Right atrium auricular region (tissue), 2 donors: Measurements from ENCODE around the gene KIF16B. TPM values are rescaled to one million over a fixed set of nuclear protein-coding genes. Genes with fewer than 3 reads are reported as not detected.

Source experiments
- DNase-seq: peaks from one replicate; pipeline ENCODE4 v3.0.0-alpha.2; 2019; ENCODE audit warnings: low spot score
- H3K27ac ChIP-seq, 2 donors: fragments of 200-600 bp; sonication (generic); 1 replicate in 1 of 2; 2 replicates in 1 of 2; pipeline ENCODE4 v1.5.1; 2016 to 2019
- H3K27me3 ChIP-seq, 2 donors: fragments of 200-600 bp; sonication (generic); one replicate each; pipeline versions ENCODE4 v1.5.1 to v1.6.0; 2017 to 2019
- H3K36me3 ChIP-seq: fragments of 200-600 bp; sonication (generic); one replicate; pipeline ENCODE4 v1.5.1; 2016
- H3K4me1 ChIP-seq, 2 donors: fragments of 200-600 bp; sonication (generic); one replicate each; pipeline versions ENCODE4 v1.5.1 to v1.6.0; 2017 to 2019
- H3K4me3 ChIP-seq, 2 donors: fragments of 200-600 bp; sonication (generic); 1 replicate in 1 of 2; 2 replicates in 1 of 2; pipeline ENCODE4 v1.5.1; 2017 to 2019; ENCODE audit warnings: mild to moderate bottlenecking in 1 of 2, moderate library complexity in 1 of 2
- H3K9me3 ChIP-seq, 2 donors: fragments of 200-600 bp; sonication (generic); one replicate each; pipeline ENCODE4 v1.5.1; 2019
- total RNA-seq, 2 donors: library from RNA; depleted of rRNA; stranded (reverse); fragments of >200 nt; gene quantifications; one replicate each; pipeline ENCODE4 v1.1.0, GENCODE V29; 2016
- TF ChIP-seq, protein P1 (sequence below), 2 donors: fragments of 200-600 bp; sonication (generic); IDR thresholded peaks; one replicate each; pipeline ENCODE4 v1.5.1; 2019; ENCODE audit warnings: antibody characterized with exemption in 2 of 2

The KIF16B gene
- total RNA-seq, 2 donors from 2014 or later, result 11.2 to 23.0 TPM

DNA sequence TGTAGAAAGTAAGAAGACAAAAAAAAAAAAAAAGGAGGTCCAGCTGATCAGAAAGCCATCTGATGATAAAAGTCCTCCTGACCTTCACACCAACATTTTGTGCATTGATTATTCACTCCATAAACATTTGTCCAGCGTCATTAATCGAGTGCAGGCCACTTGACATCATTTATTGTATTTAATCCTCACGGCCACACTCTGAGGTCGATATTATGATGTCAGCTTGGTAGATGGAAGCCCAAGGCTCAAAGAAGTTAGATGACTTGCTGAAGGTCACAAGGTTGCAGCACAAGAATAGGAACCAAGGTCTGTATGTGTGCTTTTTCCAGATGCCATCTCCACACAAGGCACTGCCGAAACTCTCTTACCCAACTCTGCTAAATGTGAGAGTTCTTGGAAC, 328.4 kb downstream of the KIF16B start:
- TF ChIP-seq, protein P1, sequence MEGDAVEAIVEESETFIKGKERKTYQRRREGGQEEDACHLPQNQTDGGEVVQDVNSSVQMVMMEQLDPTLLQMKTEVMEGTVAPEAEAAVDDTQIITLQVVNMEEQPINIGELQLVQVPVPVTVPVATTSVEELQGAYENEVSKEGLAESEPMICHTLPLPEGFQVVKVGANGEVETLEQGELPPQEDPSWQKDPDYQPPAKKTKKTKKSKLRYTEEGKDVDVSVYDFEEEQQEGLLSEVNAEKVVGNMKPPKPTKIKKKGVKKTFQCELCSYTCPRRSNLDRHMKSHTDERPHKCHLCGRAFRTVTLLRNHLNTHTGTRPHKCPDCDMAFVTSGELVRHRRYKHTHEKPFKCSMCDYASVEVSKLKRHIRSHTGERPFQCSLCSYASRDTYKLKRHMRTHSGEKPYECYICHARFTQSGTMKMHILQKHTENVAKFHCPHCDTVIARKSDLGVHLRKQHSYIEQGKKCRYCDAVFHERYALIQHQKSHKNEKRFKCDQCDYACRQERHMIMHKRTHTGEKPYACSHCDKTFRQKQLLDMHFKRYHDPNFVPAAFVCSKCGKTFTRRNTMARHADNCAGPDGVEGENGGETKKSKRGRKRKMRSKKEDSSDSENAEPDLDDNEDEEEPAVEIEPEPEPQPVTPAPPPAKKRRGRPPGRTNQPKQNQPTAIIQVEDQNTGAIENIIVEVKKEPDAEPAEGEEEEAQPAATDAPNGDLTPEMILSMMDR (IDR thresholded peaks at IDR 0.05), result no peak

DNA sequence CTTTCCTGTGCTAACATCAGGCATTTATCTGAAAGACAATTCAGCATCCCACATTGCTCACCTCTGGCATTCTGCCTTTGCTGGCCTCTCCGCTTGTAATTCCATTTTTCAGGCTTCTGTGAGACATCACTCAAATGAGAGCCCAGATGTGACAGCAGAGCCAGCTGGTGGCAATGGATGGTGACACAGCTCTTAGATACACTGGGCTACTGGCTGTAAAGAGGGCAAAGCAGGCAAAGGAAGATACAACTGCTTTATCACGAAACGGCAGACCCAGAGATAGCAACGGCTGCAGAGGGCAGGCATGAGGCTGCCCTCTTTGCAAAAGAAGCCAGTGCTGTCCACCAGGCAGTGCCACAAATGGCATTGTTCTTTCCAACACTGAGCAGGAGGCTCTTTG, 329.8 kb downstream of the KIF16B start:
- peaks cover 0 to 5% of the 10 kb centered on the region in 2 donors for H3K4me1 ChIP-seq
- TF ChIP-seq, protein P1 (IDR thresholded peaks at IDR 0.05), result peak in 1 of 2 donors; percentile 24
- H3K9me3 ChIP-seq, result peaks cover 0 to 18% of the 10 kb centered on the region in 2 donors
- H3K4me3 ChIP-seq, result no peak overlapping the region
- DNase-seq, result no peak
- H3K27me3 ChIP-seq, result no peaks in the 10 kb centered on the region
- no peak overlapping the region for H3K27ac ChIP-seq
- no peaks in the 10 kb centered on the region for H3K36me3 ChIP-seq

More for the DNA sequence above, 328.4 kb downstream of the KIF16B start:
- Histone ChIP-seq H3K27me3 (no peaks in the 10 kb centered on the region), H3K27ac (no peak overlapping the region), H3K4me3 (no peak overlapping the region), H3K9me3 (peaks cover 0 to 6% of the 10 kb centered on the region in 2 donors), H3K36me3 (no peaks in the 10 kb centered on the region), H3K4me1 (peaks cover 0 to 5% of the 10 kb centered on the region in 2 donors)
- no peak for DNase-seq

DNA sequence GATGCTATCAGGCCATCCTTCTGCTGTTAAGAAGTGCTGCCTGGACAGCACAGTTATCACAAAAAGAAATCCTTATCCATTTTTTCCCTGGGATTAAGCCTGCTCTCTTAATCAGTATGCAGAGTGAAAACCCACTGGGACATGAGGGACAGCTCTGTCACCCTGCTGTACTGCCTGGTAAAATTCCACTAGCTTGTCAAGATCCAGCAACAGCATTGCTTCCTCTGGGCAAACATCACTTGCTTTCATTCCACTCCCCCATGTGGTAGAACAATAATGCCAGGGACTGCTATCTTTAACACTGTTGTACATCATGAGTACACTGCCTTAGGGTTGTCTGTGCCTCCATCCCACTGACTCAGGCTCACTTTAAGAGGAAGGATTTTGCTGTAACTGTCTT, 331.3 kb downstream of the KIF16B start:
- Histone ChIP-seq H3K27me3 (no peaks in the 10 kb centered on the region), H3K4me3 (no peak overlapping the region), H3K36me3 (no peaks in the 10 kb centered on the region), H3K9me3 (peaks cover 0 to 26% of the 10 kb centered on the region in 2 donors), H3K27ac (no peak overlapping the region), H3K4me1 (peaks cover 0 to 5% of the 10 kb centered on the region in 2 donors)
- TF ChIP-seq, protein P1 (IDR thresholded peaks at IDR 0.05), result peak in 1 of 2 donors; percentile 36
- no peak for DNase-seq

DNA sequence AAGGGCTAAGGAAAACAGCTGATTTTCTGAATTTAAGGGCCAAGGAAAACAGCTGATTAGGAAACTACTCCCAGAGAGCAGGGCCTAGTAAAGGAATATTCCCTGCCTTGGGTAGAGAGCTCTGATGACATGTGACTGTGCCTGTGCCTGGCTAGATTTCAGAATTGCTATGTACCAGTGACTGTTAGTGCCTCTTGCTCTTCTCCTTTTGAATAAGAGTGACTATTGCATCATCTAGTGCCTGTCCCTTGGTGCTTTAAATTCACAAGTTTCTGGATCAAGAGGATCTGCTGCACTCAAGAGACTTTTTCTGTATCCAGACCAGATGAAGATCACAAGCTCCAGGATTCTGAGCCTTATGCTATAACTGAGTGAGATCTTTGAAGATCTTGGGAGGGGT, 332.9 kb downstream of the KIF16B start:
- H3K9me3 ChIP-seq, result peaks cover 0 to 26% of the 10 kb centered on the region in 2 donors
- TF ChIP-seq, protein P1 (IDR thresholded peaks at IDR 0.05), result no peak
- DNase-seq, result no peak
- no peak overlapping the region for H3K27ac ChIP-seq
- H3K4me3 ChIP-seq, result no peak overlapping the region
- no peaks in the 10 kb centered on the region for H3K27me3 ChIP-seq
- peaks cover 0 to 5% of the 10 kb centered on the region in 2 donors for H3K4me1 ChIP-seq
- no peaks in the 10 kb centered on the region for H3K36me3 ChIP-seq

- no peak for DNase-seq
- Histone ChIP-seq H3K4me1 (no peaks in the 10 kb centered on the region), H3K27ac (no peak overlapping the region), H3K36me3 (no peaks in the 10 kb centered on the region), H3K9me3 (peaks cover 0 to 26% of the 10 kb centered on the region in 2 donors), H3K27me3 (no peaks in the 10 kb centered on the region), H3K4me3 (no peak overlapping the region)
- TF ChIP-seq, protein P1 (IDR thresholded peaks at IDR 0.05), result no peak
These were observed 336.5 kb downstream of the KIF16B start for GRCh38 chr20:16236589-16237241.

DNA sequence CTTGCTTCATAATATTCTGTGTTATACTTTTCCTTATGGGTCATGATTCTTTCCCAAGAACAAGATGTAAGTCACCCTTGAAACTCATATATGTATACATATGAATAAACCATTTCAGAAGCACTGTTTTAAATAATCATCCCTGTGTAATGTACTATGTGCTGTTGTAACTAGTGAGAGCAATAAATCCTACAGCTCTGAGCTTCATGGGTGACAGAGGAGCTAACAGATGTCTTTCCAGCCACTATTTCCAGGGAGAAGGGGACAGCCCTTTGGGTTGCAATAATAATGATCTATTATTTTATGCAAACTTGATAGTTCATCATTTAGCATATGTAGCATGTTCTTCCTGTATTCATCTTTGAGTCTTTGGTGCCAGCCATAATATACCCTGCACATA, 342.8 kb downstream of the KIF16B start:
- Histone ChIP-seq H3K27ac (no peak overlapping the region), H3K27me3 (no peaks in the 10 kb centered on the region), H3K9me3 (no peaks in the 10 kb centered on the region), H3K36me3 (no peaks in the 10 kb centered on the region), H3K4me1 (no peaks in the 10 kb centered on the region), H3K4me3 (no peak overlapping the region)
- DNase-seq, result no peak
- TF ChIP-seq, protein P1 (IDR thresholded peaks at IDR 0.05), result no peak
